KOPT-K1 (cell line): ENCODE measurements around the gene FOCAD.

Source experiments
- H3K27ac ChIP-seq: fragments of 200-600 bp; sonication (generic); 2 replicates; pipeline ENCODE4 v1.5.1; 2016; ENCODE audit warnings: antibody characterized with exemption, mild to moderate bottlenecking, low read depth, low read length; ENCODE audit not compliant: poor library complexity, severe bottlenecking
- H3K36me3 ChIP-seq: fragments of 200-600 bp; sonication (generic); 2 replicates; pipeline ENCODE4 v1.5.1; 2017; ENCODE audit warnings: antibody characterized with exemption, mild to moderate bottlenecking, low read length, moderate library complexity; ENCODE audit not compliant: insufficient read depth
- H3K9me3 ChIP-seq: fragments of 200-600 bp; sonication (generic); 2 replicates; pipeline ENCODE4 v1.5.1; 2017; ENCODE audit warnings: antibody characterized with exemption, low read length, mild to moderate bottlenecking; ENCODE audit not compliant: insufficient read depth, poor library complexity, severe bottlenecking

The FOCAD gene

GRCh38 chr9:20835377-20836286, 151.6 kb downstream of the FOCAD start:
- H3K9me3 ChIP-seq = no peaks in the 10 kb centered on the region
- H3K27ac ChIP-seq = no peak overlapping the region
- H3K36me3 ChIP-seq = no peaks in the 10 kb centered on the region

DNA sequence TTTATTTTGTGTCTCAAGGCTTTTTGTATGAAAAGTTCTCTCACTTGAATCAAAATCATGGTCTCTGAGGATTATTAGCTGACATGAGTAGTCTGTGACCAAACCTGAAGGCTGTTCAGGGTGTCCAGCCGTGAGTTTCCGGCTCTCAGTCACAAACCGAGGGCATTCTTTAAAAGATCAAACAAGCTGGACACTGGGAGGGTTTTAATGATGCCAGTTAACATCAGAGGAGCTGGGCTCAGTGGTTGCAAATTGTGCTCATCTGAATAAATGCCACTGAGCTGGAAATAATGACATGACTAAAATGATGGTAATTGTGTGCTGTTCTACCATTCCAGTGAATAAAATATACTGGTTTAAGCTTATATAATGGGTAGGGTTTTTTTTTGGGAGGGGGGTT, 153.1 kb downstream of the FOCAD start:
- H3K36me3 ChIP-seq = no peaks in the 10 kb centered on the region
- H3K9me3 ChIP-seq = peaks cover 8% of the 10 kb centered on the region
- H3K27ac ChIP-seq = no peak overlapping the region

DNA sequence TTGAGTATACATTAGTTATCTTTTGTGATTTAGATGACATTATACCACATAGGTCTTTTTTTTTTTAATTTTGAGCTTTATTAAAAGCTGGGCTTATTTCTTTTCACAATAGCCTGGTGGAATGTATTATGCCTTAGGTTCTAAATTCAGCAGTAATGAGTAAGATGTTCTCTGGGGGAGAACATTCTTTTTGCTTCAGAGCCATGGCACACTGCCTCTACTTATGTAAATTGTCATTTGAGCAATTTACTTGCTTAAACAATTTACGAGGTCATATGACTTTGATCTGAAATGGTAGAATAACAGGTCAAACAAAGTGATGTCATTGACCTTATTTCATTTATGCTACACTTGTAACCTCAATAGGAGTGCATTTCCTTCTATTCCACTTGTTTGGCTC, 154.2 kb downstream of the FOCAD start:
- H3K36me3 ChIP-seq = no peaks in the 10 kb centered on the region
- H3K27ac ChIP-seq = no peak overlapping the region

GRCh38 chr9:20844916-20845315, 160.9 kb downstream of the FOCAD start:
- Histone ChIP-seq H3K27ac (no peak overlapping the region), H3K9me3 (peaks cover 12% of the 10 kb centered on the region), H3K36me3 (no peaks in the 10 kb centered on the region)

More for the DNA sequence above, 154.2 kb downstream of the FOCAD start:
- H3K9me3 ChIP-seq = peaks cover 12% of the 10 kb centered on the region

DNA sequence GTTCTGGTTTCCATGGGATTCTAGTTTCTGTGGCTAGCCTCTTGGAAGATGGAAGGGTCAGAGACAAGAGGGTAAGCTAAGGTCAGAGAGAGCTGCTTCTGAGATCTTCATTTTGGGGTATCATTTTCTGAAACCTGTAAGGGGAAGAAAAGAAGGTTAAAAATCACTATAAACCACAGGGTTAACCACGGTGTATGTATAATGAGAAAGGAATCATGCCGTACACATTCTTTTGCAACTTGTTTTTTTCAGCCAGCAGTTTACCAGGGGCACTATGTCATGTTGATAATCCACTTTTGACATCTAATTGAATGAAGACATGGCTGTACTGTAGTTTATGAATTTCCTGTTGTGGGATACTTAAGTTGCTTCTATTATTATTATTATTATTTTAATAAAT, 164.4 kb downstream of the FOCAD start:
- Histone ChIP-seq H3K27ac (no peak overlapping the region), H3K9me3 (no peaks in the 10 kb centered on the region), H3K36me3 (no peaks in the 10 kb centered on the region)

DNA sequence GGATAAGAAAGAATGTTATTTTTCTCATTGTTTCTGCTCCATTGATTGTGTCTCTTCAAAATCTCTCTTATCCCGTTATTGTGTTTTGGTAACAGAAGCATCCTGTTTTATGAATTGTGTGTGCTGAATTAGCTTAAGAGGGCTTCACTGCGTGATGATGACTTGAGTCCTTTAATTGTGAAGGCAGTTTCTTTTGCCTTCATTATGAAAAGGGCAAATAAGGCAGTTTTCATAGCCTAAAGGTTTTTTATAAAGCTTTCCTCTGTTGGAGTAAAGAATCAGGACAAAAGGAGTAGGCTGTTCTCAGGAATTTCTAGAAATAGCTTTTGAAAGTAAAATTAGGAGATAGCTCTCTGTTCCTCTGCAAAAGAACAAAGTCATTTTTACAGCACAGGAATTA, 169.8 kb downstream of the FOCAD start:
- H3K36me3 ChIP-seq = no peaks in the 10 kb centered on the region
- no peak overlapping the region for H3K27ac ChIP-seq
- H3K9me3 ChIP-seq = peaks cover 12% of the 10 kb centered on the region

- Histone ChIP-seq H3K36me3 (no peaks in the 10 kb centered on the region), H3K9me3 (peaks cover 12% of the 10 kb centered on the region), H3K27ac (no peak overlapping the region)
Measured at GRCh38 chr9:20854444-20854843, 170.4 kb downstream of the FOCAD start.

DNA sequence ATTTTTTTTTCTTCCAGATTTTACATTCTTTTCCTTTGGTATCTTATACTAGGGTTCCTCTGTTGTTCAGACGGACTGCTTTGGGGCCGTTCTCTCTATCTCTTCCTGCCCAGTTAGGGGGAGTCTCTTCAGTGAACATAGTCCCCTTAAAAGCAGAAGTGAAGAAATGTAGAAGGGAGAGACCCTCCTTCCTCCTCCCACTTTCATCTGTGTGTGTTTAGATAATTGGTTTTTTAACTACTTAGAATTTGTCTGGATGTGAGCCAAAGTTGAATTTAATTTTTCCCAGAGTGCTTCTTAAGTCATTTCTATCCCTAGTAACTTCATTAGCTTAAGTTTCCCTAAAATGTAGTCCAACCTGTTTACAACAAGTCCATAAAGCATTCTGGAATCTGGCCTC, 179.9 kb downstream of the FOCAD start:
- Histone ChIP-seq H3K36me3 (no peaks in the 10 kb centered on the region), H3K27ac (no peak overlapping the region), H3K9me3 (no peaks in the 10 kb centered on the region)

- no peaks in the 10 kb centered on the region for H3K9me3 ChIP-seq
- H3K36me3 ChIP-seq = no peaks in the 10 kb centered on the region
Measured at GRCh38 chr9:20865347-20865746, 181.3 kb downstream of the FOCAD start.

DNA sequence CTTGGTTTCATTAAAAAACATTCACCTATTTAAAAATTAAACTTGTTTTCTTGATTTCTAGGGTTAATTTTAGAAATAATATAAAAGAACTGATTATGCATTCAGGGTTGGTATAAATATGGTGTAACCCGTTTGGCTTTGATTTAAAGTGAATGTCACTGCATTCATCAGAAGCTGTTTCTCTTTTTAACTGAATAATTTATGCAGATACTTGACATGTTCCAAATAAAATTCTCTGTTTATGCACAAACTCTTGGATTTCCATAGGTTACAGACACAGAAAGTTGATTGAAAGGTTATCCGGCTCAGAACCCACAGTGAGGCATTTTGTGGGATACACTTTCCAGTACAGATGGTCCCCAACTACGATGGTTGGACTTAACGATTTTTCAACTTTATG, 186.1 kb downstream of the FOCAD start:
- Histone ChIP-seq H3K9me3 (no peaks in the 10 kb centered on the region), H3K36me3 (no peaks in the 10 kb centered on the region), H3K27ac (no peak overlapping the region)

More at GRCh38 chr9:20865347-20865746, 181.3 kb downstream of the FOCAD start:
- H3K27ac ChIP-seq = no peak overlapping the region

- H3K36me3 ChIP-seq = no peaks in the 10 kb centered on the region
- H3K9me3 ChIP-seq = no peaks in the 10 kb centered on the region
- no peak overlapping the region for H3K27ac ChIP-seq
Measured at GRCh38 chr9:20872340-20872977, 188.4 kb downstream of the FOCAD start.

- Histone ChIP-seq H3K9me3 (no peaks in the 10 kb centered on the region), H3K27ac (no peak overlapping the region), H3K36me3 (no peaks in the 10 kb centered on the region)
Measured at GRCh38 chr9:20873240-20873865, 189.3 kb downstream of the FOCAD start.

GRCh38 chr9:20880271-20880670, 196.2 kb downstream of the FOCAD start:
- no peaks in the 10 kb centered on the region for H3K9me3 ChIP-seq
- H3K36me3 ChIP-seq = no peaks in the 10 kb centered on the region
- no peak overlapping the region for H3K27ac ChIP-seq

GRCh38 chr9:20880675-20881074, 196.6 kb downstream of the FOCAD start:
- H3K9me3 ChIP-seq = no peaks in the 10 kb centered on the region
- H3K27ac ChIP-seq = no peak overlapping the region
- no peaks in the 10 kb centered on the region for H3K36me3 ChIP-seq

DNA sequence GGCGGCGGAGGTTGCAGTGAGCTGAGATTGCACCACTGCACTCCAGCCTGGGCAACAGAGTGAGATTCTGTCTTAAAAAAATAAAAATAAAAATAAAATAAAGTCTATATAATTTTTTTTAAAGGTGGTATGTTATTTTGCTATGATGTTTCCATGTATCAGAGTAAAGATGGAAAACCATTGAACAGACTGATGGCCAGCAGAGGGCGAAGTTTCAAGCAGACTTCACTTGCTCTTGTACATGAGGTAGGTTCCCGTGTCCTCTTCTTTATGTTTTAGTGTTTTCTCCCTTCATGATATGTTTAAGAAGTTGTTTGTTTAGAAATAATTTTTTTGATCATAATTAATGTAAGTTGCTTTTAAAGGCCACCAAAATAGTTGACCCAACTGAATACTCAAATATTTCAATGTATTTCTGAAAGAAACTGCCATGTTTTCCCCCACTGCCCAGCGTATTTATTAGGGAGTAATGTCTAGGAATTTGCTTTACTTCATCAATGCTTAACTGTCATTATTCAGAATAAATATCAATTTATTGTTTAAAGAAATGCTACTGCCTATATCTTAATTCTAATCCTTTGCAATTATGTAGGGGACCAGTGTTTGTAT, 201.0 kb downstream of the FOCAD start:
- no peak overlapping the region for H3K27ac ChIP-seq
- no peaks in the 10 kb centered on the region for H3K36me3 ChIP-seq
- no peaks in the 10 kb centered on the region for H3K9me3 ChIP-seq
